GM21825 (cell line): ENCODE measurements around the gene GRPEL1.
"Not testable (repeated sequence)": the region's sequence is repeated elsewhere in the genome, so short reads cannot be mapped to it uniquely, and the experiment has no call there.

Experiments
- ATAC-seq: cut with Tn5 transposase; IDR thresholded peaks from one replicate; pipeline ENCODE4 v1.9.1; 2021; ENCODE audit warnings: mild to moderate bottlenecking, moderate library complexity; ENCODE audit not compliant: unreplicated experiment

The GRPEL1 gene

GRCh38 chr4:7067452-7068278 lies at the start of gene GRPEL1:
TSS of gene GRPEL1 (minus strand) at chr4:7068064. CDS start at chr4:7068032, 32 bp downstream.
- peak; percentile 88 for ATAC-seq

GRCh38 chr4:7116705-7117104 lies 48.8 kb upstream of the GRPEL1 start:
- no peak for ATAC-seq

- ATAC-seq, result no peak
These were observed 47.9 kb upstream of the GRPEL1 start for GRCh38 chr4:7115557-7116340.

GRCh38 chr4:7112656-7113055 lies 44.8 kb upstream of the GRPEL1 start:
- ATAC-seq, result no peak

- no peak for ATAC-seq
These were observed 43.6 kb upstream of the GRPEL1 start for GRCh38 chr4:7111441-7111840.

GRCh38 chr4:7110546-7110945 lies 42.7 kb upstream of the GRPEL1 start:
- no peak for ATAC-seq

GRCh38 chr4:7109169-7109568 lies 41.3 kb upstream of the GRPEL1 start:
- ATAC-seq, result no peak

- ATAC-seq, result no peak
These were observed 40.8 kb upstream of the GRPEL1 start for GRCh38 chr4:7108660-7109059.

GRCh38 chr4:7108046-7108625 lies 40.3 kb upstream of the GRPEL1 start:
- ATAC-seq, result no peak

GRCh38 chr4:7107166-7107905 lies 39.5 kb upstream of the GRPEL1 start:
- no peak for ATAC-seq

- ATAC-seq, result no peak
These were observed 37.4 kb upstream of the GRPEL1 start for GRCh38 chr4:7105276-7105675.

- no peak for ATAC-seq
These were observed 36.6 kb upstream of the GRPEL1 start for GRCh38 chr4:7104366-7105031.

GRCh38 chr4:7103607-7104365 lies 35.9 kb upstream of the GRPEL1 start:
- ATAC-seq, result no peak

GRCh38 chr4:7103031-7103606 lies 35.3 kb upstream of the GRPEL1 start:
- ATAC-seq, result peak; percentile 70

- ATAC-seq, result not testable (repeated sequence)
These were observed 34.6 kb upstream of the GRPEL1 start for GRCh38 chr4:7102516-7102909.

GRCh38 chr4:7101692-7102515 lies 34.0 kb upstream of the GRPEL1 start:
- ATAC-seq, result peak; percentile 81

GRCh38 chr4:7096236-7096635 lies 28.4 kb upstream of the GRPEL1 start:
- ATAC-seq, result no peak

- ATAC-seq, result no peak
These were observed 27.8 kb upstream of the GRPEL1 start for GRCh38 chr4:7095611-7096155.
